GM21515 (cell line): ENCODE results near the gene POU2F1.

ENCODE experiments used
- ATAC-seq: cut with Tn5 transposase; IDR thresholded peaks from one replicate; pipeline ENCODE4 v1.9.1; 2021; ENCODE audit not compliant: unreplicated experiment

POU2F1 gene

GRCh38 chr1:167220537-167221125 lies at the start of gene POU2F1:
TSS of gene POU2F1 (plus strand) at chr1:167220886. CDS start at chr1:167220898, 12 bp downstream.
- peak; percentile 56 for ATAC-seq

GRCh38 chr1:167171286-167171929 lies 49.3 kb upstream of the POU2F1 start:
- no peak for ATAC-seq

GRCh38 chr1:167173516-167174184 lies 47.0 kb upstream of the POU2F1 start:
- ATAC-seq, result no peak

- no peak for ATAC-seq
Measured at GRCh38 chr1:167175901-167176300, 44.8 kb upstream of the POU2F1 start.

GRCh38 chr1:167178831-167179230 lies 41.9 kb upstream of the POU2F1 start:
- no peak for ATAC-seq

GRCh38 chr1:167182571-167183320 lies 37.9 kb upstream of the POU2F1 start:
- ATAC-seq, result no peak

- no peak for ATAC-seq
Measured at GRCh38 chr1:167184081-167184480, 36.6 kb upstream of the POU2F1 start.

- no peak for ATAC-seq
Measured at GRCh38 chr1:167185062-167185461, 35.6 kb upstream of the POU2F1 start.

DNA sequence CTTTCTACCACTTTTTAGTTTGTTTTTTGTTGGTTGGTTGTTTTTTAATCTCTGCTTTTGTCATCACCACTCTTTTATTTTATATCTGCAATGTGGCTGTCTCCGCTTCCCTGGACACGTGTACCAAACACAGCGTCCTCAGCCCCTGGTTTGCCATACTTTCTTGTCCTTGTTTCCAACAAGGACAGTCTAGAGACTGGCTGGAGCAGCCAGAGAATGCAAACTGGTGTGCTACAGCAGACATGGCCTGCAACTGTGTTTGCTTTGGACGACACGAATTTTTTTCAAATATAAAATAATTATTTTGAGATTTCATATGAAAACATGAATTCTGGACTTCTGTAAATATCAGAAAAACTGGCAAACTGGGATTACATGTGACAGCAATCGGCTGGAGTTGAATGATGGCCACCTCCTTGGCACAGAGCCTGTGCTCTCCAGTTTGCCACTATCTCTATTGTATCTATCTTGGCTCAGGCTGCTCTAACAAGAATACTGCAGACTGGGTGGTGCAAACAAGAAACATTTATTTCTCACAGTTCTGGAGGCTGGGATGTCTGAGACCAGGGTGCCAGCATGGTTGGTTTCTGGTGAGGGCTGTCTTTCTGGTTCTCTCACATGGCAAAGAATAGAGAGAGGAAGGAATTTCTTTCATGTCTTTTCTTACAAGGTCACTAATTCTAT lies 34.6 kb upstream of the POU2F1 start:
- ATAC-seq, result no peak

GRCh38 chr1:167186771-167187170 lies 33.9 kb upstream of the POU2F1 start:
- no peak for ATAC-seq

DNA sequence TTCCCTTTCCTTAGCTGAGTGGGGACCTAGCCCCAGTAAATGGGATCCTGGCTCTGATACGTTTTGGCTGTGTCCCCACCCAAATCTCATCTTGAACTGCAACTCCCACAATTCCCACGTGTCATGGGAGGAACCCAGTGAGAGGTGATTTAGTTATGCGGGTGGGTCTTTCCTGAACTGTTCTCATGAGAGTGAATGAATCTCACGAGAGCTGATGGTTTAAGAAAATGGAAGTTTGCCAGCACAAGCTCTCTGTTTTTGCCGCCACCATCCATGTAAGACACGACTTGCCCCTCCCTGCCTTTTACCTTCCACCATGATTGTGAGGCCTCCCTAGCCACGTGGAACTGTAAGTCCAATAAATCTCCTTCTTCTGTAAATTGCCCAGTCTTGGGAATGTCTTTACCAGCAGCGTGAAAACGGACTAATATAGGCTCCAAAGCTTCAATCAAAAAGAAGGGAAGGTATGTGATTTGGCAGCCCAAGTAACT lies 29.9 kb upstream of the POU2F1 start:
- ATAC-seq, result no peak

- no peak for ATAC-seq
Measured at GRCh38 chr1:167191958-167192357, 28.7 kb upstream of the POU2F1 start.

- ATAC-seq, result no peak
Measured at GRCh38 chr1:167194182-167194581, 26.5 kb upstream of the POU2F1 start.

DNA sequence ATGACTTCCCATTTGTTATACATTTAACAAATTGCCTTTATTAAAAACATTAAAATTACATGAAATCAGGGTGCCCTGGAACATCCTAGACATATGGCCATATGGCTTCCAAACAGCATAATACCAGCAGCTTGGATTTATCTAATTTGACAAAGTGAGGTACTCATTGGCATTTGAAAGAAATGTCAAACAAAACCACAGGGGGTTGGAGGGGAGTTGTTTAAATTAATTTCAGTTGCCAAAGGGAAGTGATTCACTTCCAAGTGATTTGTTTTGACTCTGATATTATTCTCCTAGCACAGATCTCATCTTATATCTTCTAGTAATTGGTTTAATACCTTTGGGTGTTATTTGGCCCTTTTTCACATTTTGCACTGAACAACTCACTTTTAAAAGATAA lies 24.5 kb upstream of the POU2F1 start:
- ATAC-seq, result no peak

DNA sequence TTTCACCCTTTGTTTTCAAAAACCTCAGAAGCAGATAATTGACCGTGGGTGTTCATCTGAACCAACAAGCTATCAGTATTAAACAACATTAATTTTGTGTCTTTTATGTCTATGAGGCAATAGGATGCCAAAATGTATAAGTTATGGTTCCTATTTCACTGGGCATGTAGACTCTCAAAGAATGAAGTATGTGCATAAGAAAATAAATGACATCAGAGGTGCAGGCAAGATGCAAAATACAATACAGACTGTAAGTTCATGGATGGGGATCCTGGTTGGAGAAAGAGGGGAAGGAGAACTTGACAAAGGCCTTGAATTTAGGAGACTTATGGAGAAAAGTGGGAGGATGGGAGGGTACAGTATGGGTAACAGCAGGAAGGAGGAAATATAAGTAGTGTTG lies 23.4 kb upstream of the POU2F1 start:
- ATAC-seq, result no peak

DNA sequence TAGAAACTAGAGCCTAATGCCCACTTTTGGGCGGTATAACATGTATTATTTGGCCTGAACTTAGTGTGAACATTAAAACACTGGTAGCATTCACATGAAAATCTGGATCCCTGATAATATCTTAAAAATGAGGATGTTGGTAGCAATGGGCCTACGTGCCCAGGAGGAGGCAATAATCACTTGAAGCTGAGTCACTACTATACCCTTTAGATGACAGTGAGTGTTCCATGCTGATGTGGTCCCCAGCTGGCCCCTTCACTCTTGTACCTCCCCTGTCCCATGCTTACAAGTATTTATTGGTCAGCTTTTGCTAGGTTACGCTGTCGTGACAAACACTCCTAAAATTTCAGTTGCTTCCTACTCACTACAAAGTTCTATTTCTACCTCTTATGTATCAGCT lies 23.0 kb upstream of the POU2F1 start:
- ATAC-seq, result no peak

DNA sequence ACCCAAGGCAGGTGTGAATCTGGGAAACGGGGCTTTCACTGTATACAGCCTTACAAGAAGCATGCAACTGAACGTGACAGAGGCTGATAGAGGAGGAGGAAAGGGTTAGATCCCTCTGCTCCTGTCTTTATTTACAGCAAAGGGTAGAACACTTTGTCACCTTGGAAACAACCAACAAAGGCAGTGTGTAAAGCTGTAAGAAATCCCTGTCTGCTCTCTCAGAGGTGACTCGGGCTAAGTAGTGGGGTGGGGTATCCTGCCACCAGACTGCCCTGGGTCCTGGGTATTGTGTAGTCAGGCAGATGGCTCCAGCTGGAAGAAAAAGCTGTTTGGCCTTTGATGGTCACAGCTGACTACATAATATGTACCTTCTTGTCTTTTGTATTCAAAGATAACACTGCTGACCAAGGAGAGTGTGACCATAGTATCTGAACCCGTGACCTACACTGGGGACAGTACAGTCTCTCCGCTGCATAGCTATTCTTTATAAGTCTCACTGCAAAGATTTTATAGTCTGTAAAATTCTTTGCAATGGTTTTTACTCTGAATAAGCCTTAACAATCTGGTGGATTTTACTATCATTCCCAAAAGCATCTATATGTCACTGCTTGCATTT lies 22.1 kb upstream of the POU2F1 start:
- no peak for ATAC-seq

DNA sequence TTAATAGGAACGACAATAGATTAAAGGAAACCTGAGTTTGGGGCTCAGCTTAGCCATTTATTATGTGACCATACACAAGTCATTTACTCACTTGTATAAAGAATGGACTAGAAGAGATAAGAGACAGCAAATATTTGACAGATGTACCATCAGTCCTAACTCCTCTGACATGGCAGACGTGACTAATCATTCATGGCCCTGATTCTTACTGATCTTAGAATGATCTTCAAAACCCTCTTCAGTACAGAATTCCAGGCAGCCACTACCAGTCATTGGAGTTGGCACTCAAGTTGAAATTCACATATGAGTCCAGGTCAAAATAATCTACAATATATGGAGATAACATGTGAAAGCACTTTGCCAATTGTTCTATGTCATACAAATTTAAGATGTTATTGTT lies 21.0 kb upstream of the POU2F1 start:
- ATAC-seq, result no peak

GRCh38 chr1:167200272-167200671 lies 20.4 kb upstream of the POU2F1 start:
- no peak for ATAC-seq

DNA sequence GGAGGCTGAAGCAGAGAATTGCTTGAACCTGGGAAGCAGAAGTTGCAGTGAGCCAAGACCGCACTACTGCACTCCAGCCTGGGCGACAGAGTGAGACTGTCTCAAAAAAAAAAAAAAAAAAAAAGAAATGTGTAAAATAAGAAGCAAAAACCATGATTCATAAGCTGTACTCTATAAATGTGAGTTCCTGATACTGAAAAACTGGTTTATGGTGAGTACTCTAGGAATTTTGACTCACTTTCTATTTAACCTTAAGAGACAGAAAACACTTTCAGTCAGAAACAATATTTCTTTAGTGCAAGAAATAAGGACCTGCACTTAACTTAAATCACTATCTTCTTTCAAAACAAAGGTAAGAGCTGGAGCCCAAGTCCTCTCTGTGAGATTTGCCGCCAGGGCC lies 19.9 kb upstream of the POU2F1 start:
- ATAC-seq, result no peak

- ATAC-seq, result no peak
Measured at GRCh38 chr1:167202049-167202448, 18.6 kb upstream of the POU2F1 start.
